OCI-LY3 (cell line): ENCODE measurements around the gene EPHA8.

Experiments used
- CTCF ChIP-seq: fragments of 200-600, 300-600 bp; sonication (generic); IDR thresholded peaks from 2 replicates; pipeline ENCODE4 v1.5.1; 2014; ENCODE audit warnings: antibody characterized with exemption, low read length, low read depth
- EZH2phosphoT487 ChIP-seq: fragments of 200-600 bp; shearing (Covaris generic); IDR thresholded peaks from 2 replicates; pipeline ENCODE4 v1.6.1; 2018; ENCODE audit warnings: antibody characterized with exemption, mixed run types, low read depth

DNA sequence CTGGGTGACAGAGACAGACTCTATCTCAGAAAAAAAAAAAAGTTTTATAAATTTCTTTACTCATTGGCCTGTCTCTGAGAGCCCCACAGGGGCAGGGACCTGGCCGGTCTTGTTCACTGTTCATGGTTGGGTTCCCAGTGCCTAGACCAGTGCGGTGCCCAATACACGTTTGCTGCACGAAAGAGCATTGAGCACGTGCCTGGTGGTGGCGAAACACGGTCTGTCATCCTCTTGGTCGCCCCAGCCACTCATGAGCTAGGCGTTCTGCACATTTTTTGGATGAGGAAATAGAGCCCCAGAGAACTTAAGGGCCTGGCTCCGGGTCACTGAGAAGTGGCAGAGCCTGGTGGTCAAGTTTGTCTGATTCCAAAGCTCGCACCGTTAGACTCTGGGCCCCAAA is 18.7 kb upstream of the EPHA8 start:
- TF ChIP-seq CTCF (no peak), EZH2phosphoT487 (no peak)
